Left forelimb (tissue), 1 donor: ENCODE measurements around the gene ZNF488.

Experiments
- DNase-seq: peaks from one replicate; pipeline ENCODE4 v3.0.0-alpha.2; 2018; ENCODE audit warnings: low spot score

ZNF488 gene

GRCh38 chr10:47329855-47330254 lies 54.2 kb downstream of the ZNF488 start:
- peak; percentile 63 for DNase-seq

GRCh38 chr10:47326927-47327330 lies 57.2 kb downstream of the ZNF488 start:
- DNase-seq: peak; percentile 41

DNA sequence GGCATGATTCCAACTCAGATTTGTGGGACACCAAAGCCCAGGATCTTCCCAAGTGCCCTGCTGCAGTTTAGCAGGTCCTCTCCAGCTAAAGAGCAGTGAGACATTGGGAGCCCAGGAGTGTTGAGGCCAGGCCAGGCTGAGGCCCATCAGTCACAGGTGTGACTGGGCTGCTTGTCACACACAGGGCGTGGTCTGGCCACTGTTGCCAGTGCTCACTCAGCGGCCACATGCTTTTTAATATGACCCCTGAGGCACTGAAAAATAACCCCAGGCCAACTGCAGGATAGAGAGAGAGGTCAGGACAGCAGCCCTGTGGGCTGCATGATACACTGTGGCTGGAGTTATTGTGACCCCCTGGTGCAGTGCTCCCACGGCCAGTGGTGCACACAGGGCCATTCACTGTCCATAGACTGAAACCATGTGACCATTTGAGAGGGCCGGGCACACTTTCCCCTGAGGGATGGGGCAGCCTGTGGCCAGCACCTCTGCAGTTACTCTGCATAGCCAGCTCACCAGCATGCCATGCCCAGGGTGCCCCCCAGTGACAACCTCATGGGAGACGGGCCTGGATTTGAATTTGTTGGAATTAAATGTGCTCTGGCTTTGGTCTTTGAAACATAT lies 57.7 kb downstream of the ZNF488 start:
- peak; percentile 42 for DNase-seq

GRCh38 chr10:47325303-47326291 lies 58.5 kb downstream of the ZNF488 start:
- peak; percentile 60 for DNase-seq

DNA sequence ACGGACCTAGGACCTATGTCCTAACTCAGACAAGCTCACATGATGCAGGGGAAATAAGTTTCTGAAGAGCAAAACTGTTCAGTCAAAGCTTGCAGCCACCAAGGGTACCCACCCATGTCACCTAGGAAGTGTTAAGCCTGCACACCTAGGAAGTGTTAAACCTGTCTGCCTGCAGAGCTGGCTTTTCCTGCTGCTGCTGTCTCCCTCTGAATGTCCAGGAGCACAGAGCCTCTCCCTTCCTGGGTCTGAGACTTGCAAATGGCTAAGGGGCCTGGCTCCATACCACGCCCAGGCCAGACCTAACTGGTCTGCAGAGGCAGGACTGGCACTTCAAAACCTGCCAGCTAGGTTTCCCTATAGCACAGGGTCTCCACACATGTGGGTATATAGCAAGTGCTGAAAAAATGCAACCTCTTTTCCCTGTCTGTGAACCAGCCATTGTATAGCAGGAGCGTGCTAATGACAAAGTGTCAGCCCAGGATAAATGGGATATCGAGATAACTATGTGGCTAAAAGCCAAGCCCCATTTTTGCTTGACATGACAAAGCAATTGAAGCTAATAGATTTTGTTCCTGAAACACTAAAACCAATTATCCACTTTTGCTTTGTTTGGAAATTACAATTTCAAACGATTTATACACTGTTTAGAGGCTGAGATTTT lies 60.3 kb downstream of the ZNF488 start:
- DNase-seq: peak; percentile 40

- no peak for DNase-seq
Measured at GRCh38 chr10:47323087-47323486, 61.0 kb downstream of the ZNF488 start.

DNA sequence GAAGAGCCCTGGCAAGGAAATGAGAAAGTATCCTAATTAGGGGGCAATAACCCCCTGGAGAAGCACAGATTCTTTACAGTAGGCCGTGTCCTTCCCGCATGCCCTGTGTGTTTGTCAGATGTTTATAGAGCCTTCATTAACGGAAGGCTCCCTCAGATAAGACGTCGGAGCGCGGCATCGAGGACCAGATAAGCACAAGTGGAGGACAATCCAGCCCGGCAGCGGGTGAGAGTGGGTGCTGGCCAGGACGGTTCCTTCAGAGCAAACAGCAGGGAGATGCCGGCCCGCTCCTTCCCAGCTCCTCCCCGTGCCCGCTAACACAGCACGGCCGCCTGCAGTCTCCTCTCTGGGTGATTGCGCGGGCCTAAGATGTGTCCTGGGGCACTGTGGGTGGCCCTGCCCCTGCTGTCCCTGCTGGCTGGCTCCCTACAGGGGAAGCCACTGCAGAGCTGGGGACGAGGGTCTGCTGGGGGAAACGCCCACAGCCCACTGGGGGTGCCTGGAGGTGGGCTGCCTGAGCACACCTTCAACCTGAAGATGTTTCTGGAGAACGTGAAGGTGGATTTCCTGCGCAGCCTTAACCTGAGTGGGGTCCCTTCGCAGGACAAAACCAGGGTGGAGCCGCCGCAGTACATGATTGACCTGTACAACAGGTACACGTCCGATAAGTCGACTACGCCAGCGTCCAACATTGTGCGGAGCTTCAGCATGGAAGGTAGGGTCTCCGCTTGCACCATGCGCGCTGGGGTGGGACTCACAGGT lies 61.6 kb downstream of the ZNF488 start, which contains the start of gene GDF2:
TSS of gene GDF2 (plus strand) at position 155 of the 762 bp plus-strand sequence. CDS start at position 370, 215 bp downstream.
- peak; percentile 58 for DNase-seq

DNA sequence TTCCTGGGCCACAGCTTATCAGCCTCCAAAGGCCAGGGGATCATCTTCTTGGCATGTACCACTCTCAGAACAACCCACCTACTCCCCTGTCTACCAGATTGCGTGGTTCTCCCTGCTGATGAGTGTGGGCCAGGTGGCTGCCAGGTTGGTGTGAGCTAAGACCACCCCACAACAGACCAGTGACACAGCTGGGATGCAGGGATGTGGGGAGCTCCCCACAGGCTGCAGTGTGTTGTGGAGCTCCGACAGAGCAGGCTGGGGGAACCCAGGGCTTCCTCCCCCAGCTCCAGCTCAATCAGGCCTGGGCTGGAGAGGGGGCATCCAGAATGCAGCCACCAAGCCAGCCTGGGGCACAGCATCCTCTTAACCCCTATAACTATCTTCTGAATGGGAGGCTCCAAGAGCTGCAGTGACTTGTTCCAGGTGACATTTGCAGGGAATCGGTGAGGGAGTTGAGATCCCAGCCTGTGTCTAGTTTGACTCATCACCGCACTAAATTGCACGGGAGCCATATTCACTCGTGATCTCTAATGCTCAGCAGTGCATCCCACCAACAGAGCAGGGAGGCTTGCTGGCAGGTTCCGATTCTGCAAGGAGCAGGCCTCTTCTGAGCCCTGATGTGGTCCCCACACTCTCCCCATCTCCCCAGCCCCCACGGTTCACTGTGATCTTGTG lies 62.4 kb downstream of the ZNF488 start:
- DNase-seq: peak; percentile 42

GRCh38 chr10:47320812-47321211 lies 63.3 kb downstream of the ZNF488 start:
- DNase-seq: no peak

GRCh38 chr10:47319784-47320183 lies 64.3 kb downstream of the ZNF488 start:
- peak; percentile 58 for DNase-seq

DNA sequence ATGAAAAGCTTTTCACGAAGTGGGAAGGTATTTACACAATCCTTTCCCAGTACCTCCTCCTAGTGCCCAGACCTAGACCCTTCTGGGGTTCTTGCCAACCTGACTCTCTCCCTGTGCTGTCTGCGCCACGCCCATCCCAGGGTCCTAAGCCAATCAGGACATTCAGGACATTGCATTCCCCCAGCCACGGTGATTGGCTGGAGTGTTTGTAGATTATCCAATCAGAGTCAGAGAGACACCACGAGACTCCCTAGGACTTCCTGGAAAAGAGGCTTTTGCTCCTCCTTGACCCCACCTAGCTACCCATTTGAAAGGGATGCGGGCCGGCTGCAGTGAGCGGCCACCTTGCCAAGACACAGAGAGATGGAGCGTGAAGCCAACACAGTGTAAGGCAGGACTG lies 65.4 kb downstream of the ZNF488 start:
- DNase-seq: peak; percentile 42

GRCh38 chr10:47317251-47317650 lies 66.8 kb downstream of the ZNF488 start:
- DNase-seq: no peak

GRCh38 chr10:47316131-47316530 lies 68.0 kb downstream of the ZNF488 start:
- no peak for DNase-seq
